ENCODE results near the gene HYAL3. TPM values are rescaled to one million over a fixed set of nuclear protein-coding genes. Genes with fewer than 3 reads are reported as not detected.

HYAL3 gene
- total and polyA plus RNA-seq, 11 donors: 1.0 to 3.2 (median 1.6) TPM

DNA sequence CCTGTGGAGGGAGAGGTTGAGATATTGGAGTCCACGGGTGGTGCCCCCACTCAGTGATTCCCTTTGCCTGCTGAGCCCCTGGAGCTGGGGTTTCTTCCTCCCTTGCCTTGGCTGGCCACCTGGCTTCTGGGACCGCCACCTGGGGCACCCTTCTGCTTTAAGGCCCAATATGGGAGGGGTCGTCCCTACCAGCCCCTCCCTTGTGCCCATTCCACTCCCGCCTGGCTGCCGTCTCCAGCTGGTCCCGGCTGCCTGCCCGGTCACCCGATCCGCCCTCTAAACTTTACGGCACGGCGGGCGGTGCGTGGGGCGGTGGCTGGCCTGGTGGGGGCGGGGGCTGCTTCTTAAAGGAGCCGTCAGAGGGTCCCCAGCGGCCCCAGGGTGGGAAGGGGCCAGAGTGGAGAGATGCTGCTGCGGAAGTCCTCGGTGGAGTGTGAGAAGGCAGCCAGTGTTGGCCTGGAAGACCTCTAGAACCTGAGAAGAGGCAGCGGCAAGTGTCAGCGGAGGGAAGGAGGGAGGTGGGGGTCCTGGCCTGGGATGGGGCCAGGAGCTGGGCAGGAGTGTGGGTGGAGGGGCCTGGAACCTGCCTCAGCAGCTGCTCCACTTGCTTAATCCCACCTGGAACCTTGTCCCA is 31.8 kb downstream of the HYAL3 start:
- ATAC-seq (peak; percentile 28 to 67 (median 63)), DNase-seq (peak; percentile 76 to 89 (median 81))
- Histone ChIP-seq H3K4me1 (peaks cover 0 to 65% (median 42%) of the 10 kb centered on the region in 12 donors), H3K36me3 (no peaks in the 10 kb centered on the region), H3K9me3 (no peaks in the 10 kb centered on the region), H3K27ac (peak overlapping the region; percentile 81 to 100 (median 92)), H3K4me3 (peak overlapping the region; percentile 13 to 71 (median 58)), H3K27me3 (peaks cover 0 to 12% (median 0%) of the 10 kb centered on the region in 9 donors)
- TF ChIP-seq, protein P1, sequence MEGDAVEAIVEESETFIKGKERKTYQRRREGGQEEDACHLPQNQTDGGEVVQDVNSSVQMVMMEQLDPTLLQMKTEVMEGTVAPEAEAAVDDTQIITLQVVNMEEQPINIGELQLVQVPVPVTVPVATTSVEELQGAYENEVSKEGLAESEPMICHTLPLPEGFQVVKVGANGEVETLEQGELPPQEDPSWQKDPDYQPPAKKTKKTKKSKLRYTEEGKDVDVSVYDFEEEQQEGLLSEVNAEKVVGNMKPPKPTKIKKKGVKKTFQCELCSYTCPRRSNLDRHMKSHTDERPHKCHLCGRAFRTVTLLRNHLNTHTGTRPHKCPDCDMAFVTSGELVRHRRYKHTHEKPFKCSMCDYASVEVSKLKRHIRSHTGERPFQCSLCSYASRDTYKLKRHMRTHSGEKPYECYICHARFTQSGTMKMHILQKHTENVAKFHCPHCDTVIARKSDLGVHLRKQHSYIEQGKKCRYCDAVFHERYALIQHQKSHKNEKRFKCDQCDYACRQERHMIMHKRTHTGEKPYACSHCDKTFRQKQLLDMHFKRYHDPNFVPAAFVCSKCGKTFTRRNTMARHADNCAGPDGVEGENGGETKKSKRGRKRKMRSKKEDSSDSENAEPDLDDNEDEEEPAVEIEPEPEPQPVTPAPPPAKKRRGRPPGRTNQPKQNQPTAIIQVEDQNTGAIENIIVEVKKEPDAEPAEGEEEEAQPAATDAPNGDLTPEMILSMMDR (IDR thresholded peaks at IDR 0.05): no peak
- peak in 1 of 2 donors; percentile 44 for TF ChIP-seq POLR2A (IDR thresholded peaks at IDR 0.05)
- 8 to 13% (median 9%) methylated on average over 18 to 22 of the region's 22 CpGs for WGBS, 4 donors
- intact Hi-C loops (cut with DNase I): loop anchor here in 1 of 10 donors (5.0 kb wide), 1 partner anchor 145 kb away; no protein-coding TSS in a partner anchor

- intact Hi-C loops (cut with DNase I): loop anchor here in 1 of 10 donors (5.0 kb wide), 1 partner anchor 145 kb away; no protein-coding TSS in a partner anchor
- Histone ChIP-seq H3K4me1 (peaks cover 0 to 65% (median 42%) of the 10 kb centered on the region in 12 donors), H3K4me3 (peak overlapping the region; percentile 13 to 71 (median 58)), H3K36me3 (no peaks in the 10 kb centered on the region), H3K27me3 (peaks cover 0 to 12% (median 0%) of the 10 kb centered on the region in 9 donors), H3K9me3 (no peaks in the 10 kb centered on the region), H3K27ac (peak overlapping the region; percentile 81 to 100 (median 92))
- TF ChIP-seq, protein P1 (IDR thresholded peaks at IDR 0.05): no peak
- TF ChIP-seq POLR2A (IDR thresholded peaks at IDR 0.05): no peak
- WGBS, 4 donors: 51 to 73% (median 61%) methylated on average over 4 to 7 of the region's 7 CpGs
- no peak for DNase-seq
- no peak for ATAC-seq
Measured at GRCh38 chr3:50266836-50267235, 32.4 kb downstream of the HYAL3 start.

GRCh38 chr3:50266017-50266416 is 33.2 kb downstream of the HYAL3 start:
- Histone ChIP-seq H3K27me3 (peaks cover 0 to 12% (median 0%) of the 10 kb centered on the region in 9 donors), H3K27ac (peak overlapping the region; percentile 68 to 100 (median 92)), H3K4me1 (peaks cover 0 to 72% (median 46%) of the 10 kb centered on the region in 12 donors), H3K4me3 (peak overlapping the region in 5 of 12 donors; percentile 54 to 71 (median 69)), H3K36me3 (no peaks in the 10 kb centered on the region), H3K9me3 (no peaks in the 10 kb centered on the region)
- DNase-seq: peak in 1 of 5 donors; percentile 24
- WGBS, 4 donors: 82 to 91% (median 85%) methylated on average over 4 to 6 of the region's 6 CpGs
- intact Hi-C loops (cut with DNase I): loop anchor here in 1 of 10 donors (5.0 kb wide), 1 partner anchor 144 kb away; no protein-coding TSS in a partner anchor
- ATAC-seq: no peak
- TF ChIP-seq, protein P1 (IDR thresholded peaks at IDR 0.05): no peak
- TF ChIP-seq POLR2A (IDR thresholded peaks at IDR 0.05): no peak

DNA sequence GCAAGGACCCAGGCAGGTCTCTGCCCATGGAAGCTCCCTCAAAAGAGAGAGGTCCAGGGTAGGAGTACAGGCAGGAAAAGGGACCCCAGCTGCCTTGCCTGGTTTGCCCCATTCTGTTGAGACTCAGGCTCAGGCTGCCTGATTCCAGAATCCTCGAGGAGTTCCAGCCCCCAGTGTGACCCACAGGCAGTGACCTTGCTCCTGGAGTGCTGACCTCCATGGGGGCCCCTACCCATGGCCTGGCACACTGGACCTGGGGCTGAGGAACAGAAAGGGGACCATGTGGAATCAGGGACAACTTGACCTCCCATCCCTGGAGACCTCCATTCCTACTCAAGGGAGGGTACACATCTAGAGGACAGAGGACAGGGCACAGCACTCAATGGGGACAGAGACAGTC is 33.6 kb downstream of the HYAL3 start:
- TF ChIP-seq, protein P1 (IDR thresholded peaks at IDR 0.05): no peak
- 56 to 63% (median 62%) methylated on average over 1 of the region's 1 CpG for WGBS, 4 donors
- peak overlapping the region; percentile 41 to 100 (median 92) for H3K27ac ChIP-seq
- no peak for ATAC-seq
- no peaks in the 10 kb centered on the region for H3K36me3 ChIP-seq
- DNase-seq: no peak
- no peaks in the 10 kb centered on the region for H3K9me3 ChIP-seq
- H3K4me1 ChIP-seq: peaks cover 0 to 77% (median 50%) of the 10 kb centered on the region in 12 donors
- peak overlapping the region in 2 of 12 donors; percentile 3 to 69 for H3K4me3 ChIP-seq
- intact Hi-C loops (cut with DNase I): loop anchor here in 1 of 10 donors (5.0 kb wide), 1 partner anchor 143 kb away; no protein-coding TSS in a partner anchor
- peaks cover 0 to 12% (median 0%) of the 10 kb centered on the region in 9 donors for H3K27me3 ChIP-seq
